ENCODE data around the gene SDHC. TPM values are rescaled to one million over a fixed set of nuclear protein-coding genes. Genes with fewer than 3 reads are reported as not detected.
A peak's percentile ranks its signal among the peaks of the same experiment; 100 is the strongest.

SDHC gene
- total RNA-seq, 2 donors from 2014 or later, result 294 to 331 TPM

- Histone ChIP-seq H3K4me3 (no peak within 1 kb of the TSS), H3K9ac (ENCODE audit: low read depth in 2 of 2, low read length in 2 of 2) (no peak within 1 kb of the TSS), H3K9me3 (no peaks in the 10 kb centered on the region), H3K36me3 (no peaks in the 10 kb centered on the region), H3K27ac (no peak within 1 kb of the TSS), H3K27me3 (no peaks in the 10 kb centered on the region), H3K4me1 (no peaks in the 10 kb centered on the region)
- peak; percentile 38 for DNase-seq
- no peak for TF ChIP-seq CTCF (IDR thresholded peaks at IDR 0.05)
- intact Hi-C loops (cut with DNase I), result loop anchor here (5.0 kb wide), 1 partner anchor 156 kb away; no protein-coding TSS in a partner anchor
Measured at GRCh38 chr1:161367684-161368400, 53.7 kb downstream of the SDHC start, which contains the start of gene CFAP126. Gene CFAP126 (minus strand): TSS chr1:161367876. CDS start chr1:161367868, 8 bp downstream.

GRCh38 chr1:161373442-161373841 is 59.3 kb downstream of the SDHC start:
- H3K36me3 ChIP-seq, result no peaks in the 10 kb centered on the region
- no peak overlapping the region for H3K9ac ChIP-seq (ENCODE audit: low read depth in 2 of 2, low read length in 2 of 2)
- no peak overlapping the region for H3K27ac ChIP-seq
- intact Hi-C loops (cut with DNase I), result no loop called here
- no peak overlapping the region for H3K4me3 ChIP-seq
- H3K4me1 ChIP-seq, result no peaks in the 10 kb centered on the region
- DNase-seq, result no peak
- no peak for TF ChIP-seq CTCF (IDR thresholded peaks at IDR 0.05)
- no peaks in the 10 kb centered on the region for H3K9me3 ChIP-seq
- no peaks in the 10 kb centered on the region for H3K27me3 ChIP-seq

- H3K27ac ChIP-seq, result no peak overlapping the region
- no peak for TF ChIP-seq CTCF (IDR thresholded peaks at IDR 0.05)
- DNase-seq, result no peak
- intact Hi-C loops (cut with DNase I), result no loop called here
- H3K9me3 ChIP-seq, result no peaks in the 10 kb centered on the region
- no peaks in the 10 kb centered on the region for H3K4me1 ChIP-seq
- H3K4me3 ChIP-seq, result no peak overlapping the region
- H3K27me3 ChIP-seq, result no peaks in the 10 kb centered on the region
- no peak overlapping the region for H3K9ac ChIP-seq (ENCODE audit: low read depth in 2 of 2, low read length in 2 of 2)
- H3K36me3 ChIP-seq, result no peaks in the 10 kb centered on the region
Measured at GRCh38 chr1:161374373-161374772, 60.2 kb downstream of the SDHC start.

GRCh38 chr1:161378014-161378413 is 63.8 kb downstream of the SDHC start:
- intact Hi-C loops (cut with DNase I), result no loop called here
- H3K27me3 ChIP-seq, result no peaks in the 10 kb centered on the region
- no peaks in the 10 kb centered on the region for H3K36me3 ChIP-seq
- no peaks in the 10 kb centered on the region for H3K4me1 ChIP-seq
- no peak for DNase-seq
- no peak overlapping the region for H3K4me3 ChIP-seq
- H3K9ac ChIP-seq (ENCODE audit: low read depth in 2 of 2, low read length in 2 of 2), result no peak overlapping the region
- H3K9me3 ChIP-seq, result no peaks in the 10 kb centered on the region
- no peak for TF ChIP-seq CTCF (IDR thresholded peaks at IDR 0.05)
- H3K27ac ChIP-seq, result no peak overlapping the region

GRCh38 chr1:161379071-161379470 is 64.9 kb downstream of the SDHC start:
- intact Hi-C loops (cut with DNase I), result no loop called here
- Histone ChIP-seq H3K4me1 (no peaks in the 10 kb centered on the region), H3K27me3 (no peaks in the 10 kb centered on the region), H3K4me3 (no peak overlapping the region), H3K27ac (no peak overlapping the region), H3K36me3 (no peaks in the 10 kb centered on the region), H3K9ac (ENCODE audit: low read depth in 2 of 2, low read length in 2 of 2) (no peak overlapping the region), H3K9me3 (no peaks in the 10 kb centered on the region)
- no peak for TF ChIP-seq CTCF (IDR thresholded peaks at IDR 0.05)
- no peak for DNase-seq

All from colonic mucosa (tissue), 4 donors.